CD14-positive monocyte (primary cell): Measurements from ENCODE around the gene FFAR3. TPM values are rescaled to one million over a fixed set of nuclear protein-coding genes. Genes with fewer than 3 reads are reported as not detected.

Experiments
- DNase-seq, 3 donors: peaks; one replicate each; pipeline ENCODE4 v3.0.0-alpha.2; 2011 to 2022
- H2AFZ ChIP-seq: 2 replicates; pipeline ENCODE4 v1.6.0; 2012; ENCODE audit warnings: mild to moderate bottlenecking, low read depth, low read length, inconsistent platforms; ENCODE audit not compliant: insufficient read depth, poor library complexity, severe bottlenecking
- H3K27ac ChIP-seq, 2 donors: 1 replicate in 1 of 2; 2 replicates in 1 of 2; pipeline ENCODE4 v1.5.1; 2012 to 2013; ENCODE audit warnings: low read length in 2 of 2, control low read depth in 1 of 2, inconsistent platforms in 1 of 2, low read depth in 1 of 2, mild to moderate bottlenecking in 1 of 2
- H3K27me3 ChIP-seq, 2 donors: one replicate each; pipeline versions ENCODE4 v1.6.0 to v1.6.1; 2011 to 2013; ENCODE audit warnings: low read length in 2 of 2; ENCODE audit not compliant: control insufficient read depth in 2 of 2, insufficient read depth in 2 of 2
- H3K36me3 ChIP-seq, 2 donors: replicated peaks in 1 of 2; 1 replicate in 1 of 2; 2 replicates in 1 of 2; pipeline versions ENCODE4 v1.5.1 to v1.6.1; 2012 to 2013; ENCODE audit warnings: low read length in 2 of 2, control low read depth in 1 of 2, inconsistent platforms in 1 of 2, mild to moderate bottlenecking in 1 of 2; ENCODE audit not compliant: insufficient read depth in 2 of 2, control insufficient read depth in 1 of 2
- H3K4me1 ChIP-seq, 2 donors: 1 replicate in 1 of 2; 2 replicates in 1 of 2; pipeline versions ENCODE4 v1.5.1 to v1.6.1; 2012 to 2013; ENCODE audit warnings: low read length in 2 of 2, control low read depth in 1 of 2, inconsistent platforms in 1 of 2, mild to moderate bottlenecking in 1 of 2, moderate library complexity in 1 of 2; ENCODE audit not compliant: insufficient read depth in 2 of 2, control insufficient read depth in 1 of 2
- H3K4me2 ChIP-seq: replicated peaks from 2 replicates; pipeline ENCODE3; 2012; ENCODE audit warnings: low read length, moderate library complexity, mild to moderate bottlenecking; ENCODE audit not compliant: poor library complexity, severe bottlenecking; ENCODE audit errors: extremely low read depth
- H3K4me3 ChIP-seq, 3 experiments: fragments of 200-600 bp in 1 of 3; sonication (generic) in 1 of 3; replicated peaks in 1 of 3; 1 replicate in 2 of 3; 2 replicates in 1 of 3; pipeline ENCODE4 v1.5.1; 2011 to 2013; ENCODE audit warnings: low read length in 3 of 3, mild to moderate bottlenecking in 3 of 3, control low read depth in 2 of 3, low read depth in 2 of 3, inconsistent platforms in 1 of 3, moderate library complexity in 1 of 3
- H3K79me2 ChIP-seq: 2 replicates; pipeline ENCODE4 v1.6.0; 2012; ENCODE audit warnings: mild to moderate bottlenecking, control low read depth, inconsistent platforms, low read length, moderate library complexity; ENCODE audit not compliant: insufficient read depth
- H3K9ac ChIP-seq: 2 replicates; pipeline ENCODE4 v1.6.0; 2017; ENCODE audit warnings: low read length, mild to moderate bottlenecking; ENCODE audit not compliant: insufficient read depth, poor library complexity, severe bottlenecking
- H3K9me3 ChIP-seq, 2 donors: replicated peaks in 1 of 2; 1 replicate in 1 of 2; 2 replicates in 1 of 2; pipeline versions ENCODE4 v1.5.1 to v1.6.1; 2012 to 2013; ENCODE audit warnings: low read length in 2 of 2, control low read depth in 1 of 2; ENCODE audit not compliant: control insufficient read depth in 1 of 2, insufficient read depth in 1 of 2
- H4K20me1 ChIP-seq: 2 replicates; pipeline ENCODE4 v1.6.0; 2012; ENCODE audit warnings: mild to moderate bottlenecking, low read length, control low read depth, moderate library complexity; ENCODE audit not compliant: insufficient read depth
- H3K27ac Mint-ChIP-seq, 7 donors: one replicate each; pipeline ENCODE4 v1.8.0; 2020; ENCODE audit warnings: mild to moderate bottlenecking in 7 of 7, mixed read lengths in 7 of 7, moderate library complexity in 6 of 7, inconsistent platforms in 2 of 7
- H3K27me3 Mint-ChIP-seq, 3 donors: one replicate each; pipeline ENCODE4 v1.8.0; 2021 to 2022; ENCODE audit warnings: low read depth in 3 of 3, mild to moderate bottlenecking in 3 of 3, mixed read lengths in 3 of 3, moderate library complexity in 3 of 3, inconsistent platforms in 1 of 3
- H3K36me3 Mint-ChIP-seq, 2 donors: one replicate each; pipeline ENCODE4 v1.8.0; 2020; ENCODE audit warnings: mixed read lengths in 2 of 2, inconsistent platforms in 1 of 2, mild to moderate bottlenecking in 1 of 2
- H3K4me1 Mint-ChIP-seq: one replicate; pipeline ENCODE4 v1.8.0; 2020; ENCODE audit warnings: mild to moderate bottlenecking, mixed read lengths
- H3K4me3 Mint-ChIP-seq, 2 donors: one replicate each; pipeline ENCODE4 v1.8.0; 2020; ENCODE audit warnings: mild to moderate bottlenecking in 2 of 2, mixed read lengths in 2 of 2, moderate library complexity in 1 of 2
- H3K9me3 Mint-ChIP-seq, 7 donors: one replicate each; pipeline ENCODE4 v1.8.0; 2020 to 2022; ENCODE audit warnings: mixed read lengths in 7 of 7, mild to moderate bottlenecking in 6 of 7, moderate library complexity in 6 of 7, inconsistent platforms in 2 of 7
- CTCF ChIP-seq: fragments of 200-600 bp; IDR thresholded peaks from one replicate; pipeline ENCODE4 v1.8.0; 2022; ENCODE audit warnings: antibody characterized with exemption, mild to moderate bottlenecking
- WGBS: methylation state at CpG from one replicate; pipeline ENCODE4 v1.1.5; 2013; ENCODE audit warnings: missing lambda C conversion rate; ENCODE audit not compliant: insufficient coverage; 5-methylcytosine and 5-hydroxymethylcytosine counted together
- intact Hi-C, 2 donors: fragments of 100-400 bp; cut with micrococcal nuclease; formaldehyde crosslinking; loops; one replicate each; pipeline versions ENCODE4 v1.15.0 to v1.15.1; 2023
- polyA plus RNA-seq, 3 donors: library from polyadenylated mRNA; depleted of rRNA in 1 of 3; unstranded in 2 of 3; stranded (reverse) in 1 of 3; fragments of 300-500 nt in 2 of 3; fragments of >200 nt in 1 of 3; fragmentation: Illumina TruSeq in 2 of 3; gene quantifications; 1 replicate in 2 of 3; 2 replicates in 1 of 3; pipeline ENCODE4 v1.2.3, GENCODE V29; 2012 to 2021

The FFAR3 gene
- polyA plus RNA-seq, 3 donors, result 1.2 to 17.9 (median 1.2) TPM

GRCh38 chr19:35379992-35380391 lies 21.7 kb downstream of the FFAR3 start:
- no peaks in the 10 kb centered on the region for H4K20me1 ChIP-seq
- Mint-ChIP-seq H3K9me3 (peaks cover 3 to 24% (median 8%) of the 10 kb centered on the region in 7 donors), H3K27ac (peak overlapping the region in 1 of 7 donors; percentile 24), H3K27me3 (peaks cover 17 to 27% (median 20%) of the 10 kb centered on the region in 3 donors), H3K4me3 (no peak overlapping the region), H3K36me3 (no peaks in the 10 kb centered on the region), H3K4me1 (peaks cover 17% of the 10 kb centered on the region)
- peaks cover 0 to 12% of the 10 kb centered on the region in 2 donors for H3K4me1 ChIP-seq
- H3K36me3 ChIP-seq, result no peaks in the 10 kb centered on the region
- no peak overlapping the region for H2AFZ ChIP-seq
- no peaks in the 10 kb centered on the region for H3K79me2 ChIP-seq
- WGBS, result no CpG with 5 or more reads among the region's 1 CpG
- H3K4me3 ChIP-seq, result no peak overlapping the region
- intact Hi-C loops, result no loop called here
- H3K4me2 ChIP-seq, result no peak overlapping the region
- no peak for DNase-seq
- H3K9ac ChIP-seq, result no peak overlapping the region
- H3K9me3 ChIP-seq, result peaks cover 6 to 12% of the 10 kb centered on the region in 2 donors
- H3K27ac ChIP-seq, result no peak overlapping the region
- peaks cover 0 to 2% of the 10 kb centered on the region in 2 donors for H3K27me3 ChIP-seq
- TF ChIP-seq CTCF, result no peak

- Histone ChIP-seq H3K4me2 (no peak overlapping the region), H2AFZ (no peak overlapping the region), H3K4me1 (peaks cover 0 to 7% of the 10 kb centered on the region in 2 donors), H3K79me2 (no peaks in the 10 kb centered on the region), H3K4me3 (no peak overlapping the region), H3K27me3 (peaks cover 0 to 2% of the 10 kb centered on the region in 2 donors), H3K27ac (no peak overlapping the region), H3K9ac (no peak overlapping the region), H3K9me3 (peaks cover 12 to 15% of the 10 kb centered on the region in 2 donors), H3K36me3 (no peaks in the 10 kb centered on the region), H4K20me1 (no peaks in the 10 kb centered on the region)
- intact Hi-C loops, result no loop called here
- H3K9me3 Mint-ChIP-seq, result peaks cover 3 to 29% (median 13%) of the 10 kb centered on the region in 7 donors
- no peak for DNase-seq
- WGBS, result 78% methylated on average over 6 of the region's 9 CpGs
- H3K4me3 Mint-ChIP-seq, result no peak overlapping the region
- TF ChIP-seq CTCF, result no peak
- no peaks in the 10 kb centered on the region for H3K36me3 Mint-ChIP-seq
- peaks cover 12% of the 10 kb centered on the region for H3K4me1 Mint-ChIP-seq
- no peak overlapping the region for H3K27ac Mint-ChIP-seq
- peaks cover 14 to 24% (median 14%) of the 10 kb centered on the region in 3 donors for H3K27me3 Mint-ChIP-seq
These were observed 22.3 kb downstream of the FFAR3 start for GRCh38 chr19:35380450-35381124.
